ENCODE data around the gene GNG2. TPM values are rescaled to one million over a fixed set of nuclear protein-coding genes. Genes with fewer than 3 reads are reported as not detected.

The GNG2 gene
- total RNA-seq, 1 experiment from 2014 or later, result 7.0 TPM

DNA sequence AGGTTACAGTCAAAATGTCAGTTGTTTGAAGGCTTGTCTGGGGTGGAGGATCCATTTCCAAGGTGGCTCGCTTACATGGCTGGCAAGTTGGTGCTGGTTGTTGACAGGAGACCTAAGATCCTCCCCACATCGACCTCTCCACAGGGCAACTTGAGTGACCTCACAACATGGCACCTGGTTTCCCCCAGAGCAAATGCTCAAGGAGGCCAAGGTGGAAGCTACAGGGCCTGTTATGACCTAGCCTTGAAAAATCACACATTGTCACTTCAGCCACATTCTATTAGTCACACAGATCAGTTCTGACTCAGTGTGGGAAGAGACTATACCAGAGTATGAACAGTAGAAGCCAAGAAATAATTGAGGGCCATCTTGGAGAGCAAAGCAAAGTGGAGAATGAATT, 11.3 kb upstream of the GNG2 start:
- no peaks in the 10 kb centered on the region; a peak in 1 of 5 replicates for H3K9me3 Mint-ChIP-seq
- Histone ChIP-seq H3T11ph (ENCODE audit: low read length) (no peak overlapping the region), H2BK120ac (ENCODE audit: low read depth, low read length, poor library complexity, severe bottlenecking) (no peak overlapping the region), H3K4ac (ENCODE audit: low read depth, low read length) (no peak overlapping the region; the same call in 1 of the 2 replicates), H3K23me2 (ENCODE audit: insufficient read length, low read depth, low read length, poor library complexity, severe bottlenecking) (peaks cover 3% of the 10 kb centered on the region), H3K27ac (ENCODE audit: insufficient read length, low read depth, low read length) (no peak overlapping the region), H3K9me3 (ENCODE audit: control insufficient read depth, low read depth, low read length) (no peaks in the 10 kb centered on the region), H3K56ac (ENCODE audit: insufficient read length, low read depth, low read length) (no peak overlapping the region), H2AK5ac (ENCODE audit: insufficient read length, low read length) (no peak overlapping the region), H3K79me1 (ENCODE audit: insufficient read depth, low read depth, low read length, poor library complexity, severe bottlenecking) (no peaks in the 10 kb centered on the region), H2BK5ac (ENCODE audit: insufficient read length, low read length) (no peak overlapping the region), H2BK15ac (ENCODE audit: low read depth, low read length) (no peak overlapping the region), H2BK12ac (ENCODE audit: insufficient read length, low read depth, low read length) (no peak overlapping the region), H2AFZ (ENCODE audit: low read length) (no peak overlapping the region), H3K14ac (ENCODE audit: insufficient read depth, low read length) (no peak overlapping the region), H3K18ac (ENCODE audit: insufficient read length, low read depth, low read length) (no peak overlapping the region), H4K5ac (ENCODE audit: insufficient read length, low read depth, low read length) (no peak overlapping the region), H4K20me1 (ENCODE audit: control insufficient read depth, insufficient read depth, insufficient read length) (no peaks in the 10 kb centered on the region), H2BK20ac (ENCODE audit: low read depth, low read length, poor library complexity, severe bottlenecking) (no peak overlapping the region), H3K79me2 (ENCODE audit: insufficient read depth, low read length) (no peaks in the 10 kb centered on the region), H3K27me3 (ENCODE audit: insufficient read depth, low read length) (no peaks in the 10 kb centered on the region), H3K4me1 (ENCODE audit: insufficient read depth, low read length) (peaks cover 5% of the 10 kb centered on the region; the same call in 1 of the 2 replicates), H3K9ac (ENCODE audit: extremely low read depth, insufficient read length, low read length) (no peak overlapping the region), H3K4me2 (ENCODE audit: insufficient read depth, insufficient read length, low read length) (no peak overlapping the region), H4K91ac (ENCODE audit: insufficient read length, low read depth, low read length) (peak overlapping the region; percentile 59), H4K8ac (replicated peaks; ENCODE audit: insufficient read length, low read depth, low read length) (no peak overlapping the region), H3K23ac (ENCODE audit: insufficient read length, low read depth, low read length) (no peak overlapping the region)
- TF ChIP-seq, protein P1, sequence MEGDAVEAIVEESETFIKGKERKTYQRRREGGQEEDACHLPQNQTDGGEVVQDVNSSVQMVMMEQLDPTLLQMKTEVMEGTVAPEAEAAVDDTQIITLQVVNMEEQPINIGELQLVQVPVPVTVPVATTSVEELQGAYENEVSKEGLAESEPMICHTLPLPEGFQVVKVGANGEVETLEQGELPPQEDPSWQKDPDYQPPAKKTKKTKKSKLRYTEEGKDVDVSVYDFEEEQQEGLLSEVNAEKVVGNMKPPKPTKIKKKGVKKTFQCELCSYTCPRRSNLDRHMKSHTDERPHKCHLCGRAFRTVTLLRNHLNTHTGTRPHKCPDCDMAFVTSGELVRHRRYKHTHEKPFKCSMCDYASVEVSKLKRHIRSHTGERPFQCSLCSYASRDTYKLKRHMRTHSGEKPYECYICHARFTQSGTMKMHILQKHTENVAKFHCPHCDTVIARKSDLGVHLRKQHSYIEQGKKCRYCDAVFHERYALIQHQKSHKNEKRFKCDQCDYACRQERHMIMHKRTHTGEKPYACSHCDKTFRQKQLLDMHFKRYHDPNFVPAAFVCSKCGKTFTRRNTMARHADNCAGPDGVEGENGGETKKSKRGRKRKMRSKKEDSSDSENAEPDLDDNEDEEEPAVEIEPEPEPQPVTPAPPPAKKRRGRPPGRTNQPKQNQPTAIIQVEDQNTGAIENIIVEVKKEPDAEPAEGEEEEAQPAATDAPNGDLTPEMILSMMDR (conservative IDR thresholded peaks at IDR 0.05), result no peak
- no CpG with 5 or more reads among the region's 2 CpGs for WGBS (ENCODE audit: extremely low coverage, insufficient read length, low lambda C conversion rate)
- DNase-seq, result no peak
- H3K4me1 Mint-ChIP-seq, result peaks cover 24% of the 10 kb centered on the region in 2 experiments
- H3K27ac Mint-ChIP-seq, result no peak overlapping the region
- no peak overlapping the region for H3K4me3 Mint-ChIP-seq
- H3K36me3 Mint-ChIP-seq (ENCODE audit: insufficient read depth in 1 of 3, low read depth in 3 of 3), result no peaks in the 10 kb centered on the region
- H3K27me3 Mint-ChIP-seq (ENCODE audit: low read depth), result no peaks in the 10 kb centered on the region
